RPMI8226 (cell line): ENCODE measurements around the gene VAT1L.

ENCODE experiments used
- DNase-seq: peaks from one replicate; pipeline ENCODE4 v3.0.0-alpha.2; 2015

Gene VAT1L

GRCh38 chr16:77836801-77837200 lies 48.4 kb downstream of the VAT1L start:
- no peak for DNase-seq

- DNase-seq: no peak
Measured at GRCh38 chr16:77838597-77839255, 50.4 kb downstream of the VAT1L start.

GRCh38 chr16:77840093-77840492 lies 51.7 kb downstream of the VAT1L start:
- DNase-seq: no peak

GRCh38 chr16:77840673-77841501 lies 52.5 kb downstream of the VAT1L start:
- no peak for DNase-seq

GRCh38 chr16:77841502-77841763 lies 53.1 kb downstream of the VAT1L start:
- DNase-seq: no peak

- no peak for DNase-seq
Measured at GRCh38 chr16:77842468-77842867, 54.1 kb downstream of the VAT1L start.

GRCh38 chr16:77843405-77843804 lies 55.0 kb downstream of the VAT1L start:
- DNase-seq: no peak

GRCh38 chr16:77844801-77845200 lies 56.4 kb downstream of the VAT1L start:
- DNase-seq: no peak

- no peak for DNase-seq
Measured at GRCh38 chr16:77849646-77850258, 61.4 kb downstream of the VAT1L start.

- no peak for DNase-seq
Measured at GRCh38 chr16:77850636-77851333, 62.4 kb downstream of the VAT1L start.

GRCh38 chr16:77853161-77853560 lies 64.8 kb downstream of the VAT1L start:
- DNase-seq: no peak

GRCh38 chr16:77856438-77857160 lies 68.2 kb downstream of the VAT1L start:
- DNase-seq: no peak

- DNase-seq: no peak
Measured at GRCh38 chr16:77858060-77858459, 69.7 kb downstream of the VAT1L start.

GRCh38 chr16:77859493-77860232 lies 71.3 kb downstream of the VAT1L start:
- DNase-seq: no peak

GRCh38 chr16:77860953-77861352 lies 72.6 kb downstream of the VAT1L start:
- no peak for DNase-seq

GRCh38 chr16:77863250-77863649 lies 74.9 kb downstream of the VAT1L start:
- no peak for DNase-seq

- DNase-seq: no peak
Measured at GRCh38 chr16:77866752-77867151, 78.4 kb downstream of the VAT1L start.

GRCh38 chr16:77868052-77868451 lies 79.7 kb downstream of the VAT1L start:
- no peak for DNase-seq

- no peak for DNase-seq
Measured at GRCh38 chr16:77868478-77868877, 80.1 kb downstream of the VAT1L start.

- no peak for DNase-seq
Measured at GRCh38 chr16:77869997-77870813, 81.8 kb downstream of the VAT1L start.

GRCh38 chr16:77871932-77872331 lies 83.6 kb downstream of the VAT1L start:
- no peak for DNase-seq
